ENCODE measurements around the gene CAMK1D. TPM values are rescaled to one million over a fixed set of nuclear protein-coding genes. Genes with fewer than 3 reads are reported as not detected.

Gene CAMK1D
- total and polyA plus RNA-seq, 2 experiments from 2014 or later = 4.6 to 7.2 TPM

- Histone ChIP-seq H2AFZ (no peak overlapping the region), H3K9me2 (ENCODE audit: insufficient read depth) (no peaks in the 10 kb centered on the region; the same call in 1 of the 2 replicates), H3K27me3 (ENCODE audit: insufficient read depth) (no peaks in the 10 kb centered on the region), H3K4me2 (no peak overlapping the region), H4K20me1 (replicated peaks; ENCODE audit: insufficient read depth) (no peaks in the 10 kb centered on the region; the same call in 1 of the 2 replicates), H3K4me1 (ENCODE audit: insufficient read depth) (no peaks in the 10 kb centered on the region), H3F3A (replicated peaks; ENCODE audit: low read depth) (no peaks in the 10 kb centered on the region), H3K4me3 (no peak overlapping the region), H3K36me3 (ENCODE audit: insufficient read depth) (no peaks in the 10 kb centered on the region), H3K79me2 (replicated peaks; ENCODE audit: insufficient read depth) (no peaks in the 10 kb centered on the region), H3K27ac (ENCODE audit: low read depth) (no peak overlapping the region)
- Mint-ChIP-seq H3K4me3 (no peak overlapping the region), H3K9me3 (no peaks in the 10 kb centered on the region), H3K27me3 (ENCODE audit: insufficient read depth, low read depth, poor library complexity) (no peaks in the 10 kb centered on the region), H3K4me1 (no peaks in the 10 kb centered on the region), H3K36me3 (ENCODE audit: low read depth) (no peaks in the 10 kb centered on the region; the same call in 2 of the 3 replicates), H3K27ac (no peak overlapping the region; the same call in 1 of the 2 replicates)
- ATAC-seq = no peak
- no peak for DNase-seq (ENCODE audit: low spot score)
- TF ChIP-seq EZH2 (IDR thresholded peaks at IDR 0.05; ENCODE audit: low read depth, unreplicated experiment) (no peak), CREB1 (CRISPR knock-in tag; IDR thresholded peaks at IDR 0.05; ENCODE audit: low read depth) (no peak), STAT1 (IDR thresholded peaks at IDR 0.05; ENCODE audit: unreplicated experiment) (no peak), JUNB (IDR thresholded peaks at IDR 0.05; ENCODE audit: unreplicated experiment) (no peak), EZH2phosphoT487 (IDR thresholded peaks at IDR 0.05; ENCODE audit: unreplicated experiment) (no peak)
Measured at GRCh38 chr10:12416344-12417050, 67.2 kb downstream of the CAMK1D start.

DNA sequence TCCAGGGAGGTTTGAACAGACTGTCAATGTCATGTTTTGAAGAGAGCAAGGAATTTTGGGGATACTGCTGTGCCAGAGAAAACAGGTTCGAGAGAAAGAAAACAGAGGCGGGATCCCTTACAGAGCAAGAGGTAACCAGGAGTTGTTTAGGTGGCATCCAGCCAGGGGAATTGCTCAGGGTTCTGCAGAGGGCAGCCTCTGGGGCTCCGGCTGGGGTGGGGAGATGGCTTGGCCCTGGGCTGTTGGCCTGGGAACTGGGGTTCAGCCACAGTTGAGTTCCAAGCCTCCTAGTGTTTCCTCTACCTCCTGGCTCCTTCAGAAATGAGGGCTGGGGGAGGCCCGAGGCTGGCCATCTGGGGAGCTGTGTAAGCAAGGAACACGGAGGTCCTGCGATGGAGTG, 68.0 kb downstream of the CAMK1D start:
- no peak overlapping the region for H3K27ac Mint-ChIP-seq
- no peak overlapping the region for H3K27ac ChIP-seq (ENCODE audit: low read depth)
- no peaks in the 10 kb centered on the region for H3K27me3 Mint-ChIP-seq (ENCODE audit: insufficient read depth, low read depth, poor library complexity)
- no peak overlapping the region for H3K4me2 ChIP-seq
- H3K36me3 ChIP-seq (ENCODE audit: insufficient read depth) = no peaks in the 10 kb centered on the region
- H3F3A ChIP-seq (replicated peaks; ENCODE audit: low read depth) = no peaks in the 10 kb centered on the region
- H3K4me3 ChIP-seq = no peak overlapping the region
- no peaks in the 10 kb centered on the region; the same call in 1 of the 2 replicates for H3K9me2 ChIP-seq (ENCODE audit: insufficient read depth)
- no peaks in the 10 kb centered on the region for H3K9me3 Mint-ChIP-seq
- ATAC-seq (no peak), DNase-seq (ENCODE audit: low spot score) (no peak)
- no peaks in the 10 kb centered on the region for H3K4me1 ChIP-seq (ENCODE audit: insufficient read depth)
- no peak overlapping the region for H3K4me3 Mint-ChIP-seq
- no peaks in the 10 kb centered on the region; the same call in 1 of the 2 replicates for H4K20me1 ChIP-seq (replicated peaks; ENCODE audit: insufficient read depth)
- H2AFZ ChIP-seq = no peak overlapping the region
- no peaks in the 10 kb centered on the region for H3K27me3 ChIP-seq (ENCODE audit: insufficient read depth)
- H3K4me1 Mint-ChIP-seq = no peaks in the 10 kb centered on the region
- H3K36me3 Mint-ChIP-seq (ENCODE audit: low read depth) = no peaks in the 10 kb centered on the region; the same call in 2 of the 3 replicates
- no peaks in the 10 kb centered on the region for H3K79me2 ChIP-seq (replicated peaks; ENCODE audit: insufficient read depth)
- no peak for TF ChIP-seq ZNF331 (CRISPR knock-in tag; IDR thresholded peaks at IDR 0.05; ENCODE audit: low read depth)
- TF ChIP-seq EZH2phosphoT487 (IDR thresholded peaks at IDR 0.05; ENCODE audit: unreplicated experiment) = no peak
- no peak for TF ChIP-seq POLR2AphosphoS5 (IDR thresholded peaks at IDR 0.05; ENCODE audit: low read depth)
- TF ChIP-seq ETS1 (IDR thresholded peaks at IDR 0.05) = no peak
- TF ChIP-seq, protein P1, sequence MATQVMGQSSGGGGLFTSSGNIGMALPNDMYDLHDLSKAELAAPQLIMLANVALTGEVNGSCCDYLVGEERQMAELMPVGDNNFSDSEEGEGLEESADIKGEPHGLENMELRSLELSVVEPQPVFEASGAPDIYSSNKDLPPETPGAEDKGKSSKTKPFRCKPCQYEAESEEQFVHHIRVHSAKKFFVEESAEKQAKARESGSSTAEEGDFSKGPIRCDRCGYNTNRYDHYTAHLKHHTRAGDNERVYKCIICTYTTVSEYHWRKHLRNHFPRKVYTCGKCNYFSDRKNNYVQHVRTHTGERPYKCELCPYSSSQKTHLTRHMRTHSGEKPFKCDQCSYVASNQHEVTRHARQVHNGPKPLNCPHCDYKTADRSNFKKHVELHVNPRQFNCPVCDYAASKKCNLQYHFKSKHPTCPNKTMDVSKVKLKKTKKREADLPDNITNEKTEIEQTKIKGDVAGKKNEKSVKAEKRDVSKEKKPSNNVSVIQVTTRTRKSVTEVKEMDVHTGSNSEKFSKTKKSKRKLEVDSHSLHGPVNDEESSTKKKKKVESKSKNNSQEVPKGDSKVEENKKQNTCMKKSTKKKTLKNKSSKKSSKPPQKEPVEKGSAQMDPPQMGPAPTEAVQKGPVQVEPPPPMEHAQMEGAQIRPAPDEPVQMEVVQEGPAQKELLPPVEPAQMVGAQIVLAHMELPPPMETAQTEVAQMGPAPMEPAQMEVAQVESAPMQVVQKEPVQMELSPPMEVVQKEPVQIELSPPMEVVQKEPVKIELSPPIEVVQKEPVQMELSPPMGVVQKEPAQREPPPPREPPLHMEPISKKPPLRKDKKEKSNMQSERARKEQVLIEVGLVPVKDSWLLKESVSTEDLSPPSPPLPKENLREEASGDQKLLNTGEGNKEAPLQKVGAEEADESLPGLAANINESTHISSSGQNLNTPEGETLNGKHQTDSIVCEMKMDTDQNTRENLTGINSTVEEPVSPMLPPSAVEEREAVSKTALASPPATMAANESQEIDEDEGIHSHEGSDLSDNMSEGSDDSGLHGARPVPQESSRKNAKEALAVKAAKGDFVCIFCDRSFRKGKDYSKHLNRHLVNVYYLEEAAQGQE (IDR thresholded peaks at IDR 0.05; ENCODE audit: unreplicated experiment) = no peak
- TF ChIP-seq NANOG (IDR thresholded peaks at IDR 0.05; ENCODE audit: borderline replicate concordance) = no peak
- TF ChIP-seq CREB1 (CRISPR knock-in tag; IDR thresholded peaks at IDR 0.05; ENCODE audit: low read depth) = no peak
- TF ChIP-seq, protein P2, sequence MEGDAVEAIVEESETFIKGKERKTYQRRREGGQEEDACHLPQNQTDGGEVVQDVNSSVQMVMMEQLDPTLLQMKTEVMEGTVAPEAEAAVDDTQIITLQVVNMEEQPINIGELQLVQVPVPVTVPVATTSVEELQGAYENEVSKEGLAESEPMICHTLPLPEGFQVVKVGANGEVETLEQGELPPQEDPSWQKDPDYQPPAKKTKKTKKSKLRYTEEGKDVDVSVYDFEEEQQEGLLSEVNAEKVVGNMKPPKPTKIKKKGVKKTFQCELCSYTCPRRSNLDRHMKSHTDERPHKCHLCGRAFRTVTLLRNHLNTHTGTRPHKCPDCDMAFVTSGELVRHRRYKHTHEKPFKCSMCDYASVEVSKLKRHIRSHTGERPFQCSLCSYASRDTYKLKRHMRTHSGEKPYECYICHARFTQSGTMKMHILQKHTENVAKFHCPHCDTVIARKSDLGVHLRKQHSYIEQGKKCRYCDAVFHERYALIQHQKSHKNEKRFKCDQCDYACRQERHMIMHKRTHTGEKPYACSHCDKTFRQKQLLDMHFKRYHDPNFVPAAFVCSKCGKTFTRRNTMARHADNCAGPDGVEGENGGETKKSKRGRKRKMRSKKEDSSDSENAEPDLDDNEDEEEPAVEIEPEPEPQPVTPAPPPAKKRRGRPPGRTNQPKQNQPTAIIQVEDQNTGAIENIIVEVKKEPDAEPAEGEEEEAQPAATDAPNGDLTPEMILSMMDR (conservative IDR thresholded peaks at IDR 0.05; ENCODE audit: low read depth in 2 of 2) = no peak
- TF ChIP-seq JUNB (IDR thresholded peaks at IDR 0.05; ENCODE audit: unreplicated experiment) = no peak
- no peak for TF ChIP-seq EZH2 (IDR thresholded peaks at IDR 0.05; ENCODE audit: low read depth, unreplicated experiment)
